HepG2 (cell line): ENCODE data around the gene METTL26. TPM values are rescaled to one million over a fixed set of nuclear protein-coding genes. Genes with fewer than 3 reads are reported as not detected.

Experiments used
- ATF3 ChIP-seq: sonication (generic); formaldehyde crosslinking; IDR thresholded peaks from 2 replicates; pipeline ENCODE4 v1.4.0; 2020; ENCODE audit warnings: missing genetic modification reagents
- ELF3 ChIP-seq: IDR thresholded peaks from 2 replicates; pipeline ENCODE4 v1.6.1; 2016; ENCODE audit warnings: missing genetic modification reagents, missing compliant biosample characterization
- GLMP ChIP-seq: sonication (generic); formaldehyde crosslinking; IDR thresholded peaks from 2 replicates; pipeline ENCODE4 v1.9.0; 2021; ENCODE audit warnings: missing genetic modification reagents, mild to moderate bottlenecking, borderline replicate concordance
- HOXA3 ChIP-seq: sonication (generic); formaldehyde crosslinking; IDR thresholded peaks from 2 replicates; pipeline ENCODE4 v1.5.0; 2020; ENCODE audit warnings: missing genetic modification reagents
- JARID2 ChIP-seq: sonication (generic); formaldehyde crosslinking; IDR thresholded peaks from 2 replicates; pipeline ENCODE4 v1.8.1; 2023; ENCODE audit warnings: missing genetic modification reagents, inconsistent platforms; ENCODE audit not compliant: insufficient replicate concordance
- KDM1A ChIP-seq: IDR thresholded peaks from 2 replicates; pipeline ENCODE4 v1.6.1; 2016; ENCODE audit warnings: missing compliant biosample characterization
- MEIS1 ChIP-seq: sonication (generic); formaldehyde crosslinking; IDR thresholded peaks from 2 replicates; pipeline ENCODE4 v1.9.0; 2021; ENCODE audit warnings: mild to moderate bottlenecking, missing genetic modification reagents, moderate library complexity, borderline replicate concordance
- MIER2 ChIP-seq: IDR thresholded peaks from 2 replicates; pipeline ENCODE4 v1.6.1; 2016; ENCODE audit warnings: missing biosample characterization, missing genetic modification reagents
- PCBP1 ChIP-seq: fragments of 200-400 bp; formaldehyde crosslinking; IDR thresholded peaks from 2 replicates; pipeline ENCODE4 v1.6.1; 2017; ENCODE audit warnings: mild to moderate bottlenecking, low read depth, low read length, borderline replicate concordance
- SIX4 ChIP-seq: sonication (generic); formaldehyde crosslinking; IDR thresholded peaks from 2 replicates; pipeline ENCODE4 v1.4.0; 2020; ENCODE audit warnings: missing genetic modification reagents
- SRY ChIP-seq: sonication (generic); formaldehyde crosslinking; IDR thresholded peaks from 2 replicates; pipeline ENCODE4 v1.8.0; 2022; ENCODE audit warnings: mild to moderate bottlenecking, missing genetic modification reagents
- YY1 ChIP-seq: IDR thresholded peaks from 2 replicates; pipeline ENCODE4 v1.6.1; 2011; ENCODE audit warnings: low read length, low read depth, moderate library complexity, mild to moderate bottlenecking; ENCODE audit not compliant: insufficient read depth, insufficient replicate concordance
- ZBTB40 ChIP-seq, 2 experiments: fragments of 450-650 bp in 1 of 2; sonication (generic) in 1 of 2; formaldehyde crosslinking in 1 of 2; IDR thresholded peaks; 2 replicates each; pipeline versions ENCODE4 v1.6.1 to v1.8.0; 2016 to 2022; ENCODE audit warnings: antibody characterized with exemption in 1 of 2, mild to moderate bottlenecking in 1 of 2, missing genetic modification reagents in 1 of 2
- ZNF710 ChIP-seq: sonication (generic); formaldehyde crosslinking; IDR thresholded peaks from 2 replicates; pipeline ENCODE4 v1.5.0; 2020; ENCODE audit warnings: mild to moderate bottlenecking, missing genetic modification reagents, borderline replicate concordance
- ZNF773 ChIP-seq: sonication (generic); formaldehyde crosslinking; IDR thresholded peaks from 2 replicates; pipeline ENCODE4 v1.4.0; 2020; ENCODE audit warnings: missing genetic modification reagents, borderline replicate concordance
- ZNF780A ChIP-seq: sonication (generic); formaldehyde crosslinking; IDR thresholded peaks from 2 replicates; pipeline ENCODE4 v1.8.0; 2022; ENCODE audit warnings: mild to moderate bottlenecking, missing genetic modification reagents, moderate library complexity
- polyA plus RNA-seq, 8 experiments: library from polyadenylated mRNA; depleted of rRNA in 3 of 8; stranded (reverse) in 7 of 8; unstranded in 1 of 8; fragments of >200 nt; fragmentation: Illumina TruSeq in 4 of 8; extraction: Trizol in 4 of 8; gene quantifications; 2 replicates each; pipeline versions ENCODE4 v1.2.1 to v1.2.3, GENCODE V29; 2011 to 2016; ENCODE audit warnings: low read depth in 4 of 8, missing spikeins in 1 of 8, mixed read lengths in 1 of 8; ENCODE audit not compliant: insufficient read depth in 1 of 8
- total RNA-seq, 5 experiments: library from RNA; depleted of rRNA; stranded (reverse); fragments of >200 nt; fragmentation: Illumina TruSeq; extraction: Trizol; gene quantifications; 2 replicates each; pipeline ENCODE4 v1.2.3, GENCODE V29; 2016; ENCODE audit warnings: low read depth in 1 of 5

METTL26 gene
- total and polyA plus RNA-seq, 2 of the 13 experiments (the other 11 are each of a cell fraction or from before 2014, with no cell fraction given): 65.5 to 70.1 TPM

- TF ChIP-seq ZNF780A (CRISPR knock-in tag) (no peak), MIER2 (0 out of 2 replicates have a peak, but pooled peaks have one; percentile 1), MEIS1 (CRISPR knock-in tag) (peak; percentile 40; the same call in 1 of the 2 replicates), KDM1A (0 out of 2 replicates have a peak, but pooled peaks have one; percentile 36), PCBP1 (no peak), ZNF773 (CRISPR knock-in tag) (peak; percentile 13; the same call in 1 of the 2 replicates), GLMP (CRISPR knock-in tag) (peak; percentile 64; the same call in 1 of the 2 replicates), YY1 (no peak), JARID2 (CRISPR knock-in tag) (no peak), ZNF710 (CRISPR knock-in tag) (no peak), ZBTB40 (IDR thresholded peaks at IDR 0.05) (no peak), ZBTB40 (CRISPR knock-in tag; IDR thresholded peaks at IDR 0.05) (peak; percentile 63), HOXA3 (no peak; the same call in 1 of the 2 replicates), SIX4 (CRISPR knock-in tag) (no peak), ATF3 (CRISPR knock-in tag) (no peak), ELF3 (CRISPR knock-in tag) (no peak), SRY (CRISPR knock-in tag) (peak; percentile 72; the same call in 1 of the 2 replicates)
These were observed 416 bp downstream of the METTL26 start (continued) for GRCh38 chr16:635573-636205.
